Measurements from ENCODE around the gene SCML1. TPM values are rescaled to one million over a fixed set of nuclear protein-coding genes. Genes with fewer than 3 reads are reported as not detected.

SCML1 gene
- polyA plus RNA-seq, 1 donor (not counting 4 experiments of a cell fraction or from before 2014, with no cell fraction given) = 19.9 TPM

DNA sequence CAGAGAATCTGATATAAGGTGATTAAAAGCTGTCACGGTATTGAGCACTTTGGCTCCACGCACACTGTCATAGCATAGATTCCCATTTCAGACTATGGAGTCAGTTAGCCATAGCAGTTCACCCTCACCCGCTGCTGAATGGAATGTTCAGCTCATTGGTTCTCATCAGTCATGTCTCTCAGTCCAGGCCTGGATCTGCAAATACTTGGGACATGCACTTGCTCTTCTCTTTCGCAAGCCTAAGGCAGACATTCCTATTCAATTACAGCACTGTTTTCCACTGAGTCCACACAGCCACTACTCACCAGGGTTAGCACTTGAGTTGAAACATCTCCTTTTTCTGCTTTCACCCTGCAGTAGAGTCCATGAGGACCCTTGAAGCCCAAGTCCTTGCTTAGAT is 30.6 kb upstream of the SCML1 start:
- dilution Hi-C loops (cut with MboI; ENCODE audit: extremely low pct_ligation_motif_present, low sequenced_read_pairs) = no loop called here
- peaks cover 0 to 3% of the 10 kb centered on the region in 2 experiments for H3K36me3 ChIP-seq (ENCODE audit: control insufficient read depth in 2 of 2, extremely low read depth in 1 of 2, insufficient read depth in 2 of 2, low read length in 2 of 2)
- H2AFZ ChIP-seq (ENCODE audit: control insufficient read depth, low read length) = no peak overlapping the region
- DNase-seq (ENCODE audit: low read depth, low spot score) (no peak), FAIRE-seq (peak; percentile 26)
- H3K4me1 ChIP-seq (ENCODE audit: control insufficient read depth, extremely low read depth, insufficient read depth, low read length) = peaks cover 13% of the 10 kb centered on the region
- H3K9me3 ChIP-seq (ENCODE audit: control insufficient read depth, low read depth, low read length) = no peaks in the 10 kb centered on the region
- no peaks in the 10 kb centered on the region for H3K9me1 ChIP-seq (ENCODE audit: control insufficient read depth, extremely low read depth, insufficient read depth, low read length)
- no peaks in the 10 kb centered on the region for H4K20me1 ChIP-seq (ENCODE audit: control insufficient read depth, extremely low read depth, insufficient read depth, low read length)
- no peak overlapping the region for H3K9ac ChIP-seq (ENCODE audit: control insufficient read depth, extremely low read depth, insufficient read depth, low read length)
- no peaks in the 10 kb centered on the region for H3K27me3 ChIP-seq (ENCODE audit: control insufficient read depth, extremely low read depth, insufficient read depth, low read length)
- H3K4me2 ChIP-seq (ENCODE audit: control insufficient read depth, extremely low read depth, insufficient read depth, low read depth, low read length) = no peak overlapping the region
- no peak overlapping the region for H3K4me3 ChIP-seq (ENCODE audit: control insufficient read depth in 2 of 3, extremely low read depth in 1 of 3, insufficient read depth in 2 of 3, low read depth in 1 of 3, low read length in 3 of 3)
- TF ChIP-seq CTCF (optimal IDR thresholded peaks at IDR 0.05 in 1 of 3, IDR thresholded peaks at IDR 0.05 in 1 of 3, conservative IDR thresholded peaks at IDR 0.05 in 1 of 3; ENCODE audit: extremely low read depth in 1 of 3, insufficient read depth in 2 of 3, low read length in 3 of 3) (no peak), EZH2 (IDR thresholded peaks at IDR 0.05; ENCODE audit: low read length) (no peak)
- H3K27ac ChIP-seq (ENCODE audit: control insufficient read depth, insufficient read depth, low read length) = no peak overlapping the region
- H3K79me2 ChIP-seq (ENCODE audit: control insufficient read depth, insufficient read depth, low read length) = no peaks in the 10 kb centered on the region

GRCh38 chrX:17707731-17708130 is 29.6 kb upstream of the SCML1 start:
- no peaks in the 10 kb centered on the region for H3K27me3 ChIP-seq (ENCODE audit: control insufficient read depth, extremely low read depth, insufficient read depth, low read length)

More at GRCh38 chrX:17707731-17708130, 29.6 kb upstream of the SCML1 start:
- no peak overlapping the region for H3K4me3 ChIP-seq (ENCODE audit: control insufficient read depth in 2 of 3, extremely low read depth in 1 of 3, insufficient read depth in 2 of 3, low read depth in 1 of 3, low read length in 3 of 3)
- H4K20me1 ChIP-seq (ENCODE audit: control insufficient read depth, extremely low read depth, insufficient read depth, low read length) = no peaks in the 10 kb centered on the region
- FAIRE-seq (no peak), DNase-seq (ENCODE audit: low read depth, low spot score) (no peak)
- H3K79me2 ChIP-seq (ENCODE audit: control insufficient read depth, insufficient read depth, low read length) = no peaks in the 10 kb centered on the region
- no peaks in the 10 kb centered on the region for H3K9me1 ChIP-seq (ENCODE audit: control insufficient read depth, extremely low read depth, insufficient read depth, low read length)
- peaks cover 0 to 3% of the 10 kb centered on the region in 2 experiments for H3K36me3 ChIP-seq (ENCODE audit: control insufficient read depth in 2 of 2, extremely low read depth in 1 of 2, insufficient read depth in 2 of 2, low read length in 2 of 2)
- dilution Hi-C loops (cut with MboI; ENCODE audit: extremely low pct_ligation_motif_present, low sequenced_read_pairs) = no loop called here
- H3K27ac ChIP-seq (ENCODE audit: control insufficient read depth, insufficient read depth, low read length) = no peak overlapping the region
- H3K4me1 ChIP-seq (ENCODE audit: control insufficient read depth, extremely low read depth, insufficient read depth, low read length) = peaks cover 9% of the 10 kb centered on the region
- H3K9ac ChIP-seq (ENCODE audit: control insufficient read depth, extremely low read depth, insufficient read depth, low read length) = no peak overlapping the region
- no peaks in the 10 kb centered on the region for H3K9me3 ChIP-seq (ENCODE audit: control insufficient read depth, low read depth, low read length)
- no peak overlapping the region for H3K4me2 ChIP-seq (ENCODE audit: control insufficient read depth, extremely low read depth, insufficient read depth, low read depth, low read length)
- TF ChIP-seq CTCF (optimal IDR thresholded peaks at IDR 0.05 in 1 of 3, IDR thresholded peaks at IDR 0.05 in 1 of 3, conservative IDR thresholded peaks at IDR 0.05 in 1 of 3; ENCODE audit: extremely low read depth in 1 of 3, insufficient read depth in 2 of 3, low read length in 3 of 3) (no peak), EZH2 (IDR thresholded peaks at IDR 0.05; ENCODE audit: low read length) (no peak)
- no peak overlapping the region for H2AFZ ChIP-seq (ENCODE audit: control insufficient read depth, low read length)
